ENCODE measurements around the gene AKR1C2.
"Not testable (repeated sequence)": the region's sequence is repeated elsewhere in the genome, so short reads cannot be mapped to it uniquely, and the experiment has no call there.

Gene AKR1C2

GRCh38 chr10:4984971-4985594 is 18.6 kb downstream of the AKR1C2 start:
- DNase-seq, result no peak

GRCh38 chr10:4984223-4984622 is 19.4 kb downstream of the AKR1C2 start:
- no peak for DNase-seq

DNA sequence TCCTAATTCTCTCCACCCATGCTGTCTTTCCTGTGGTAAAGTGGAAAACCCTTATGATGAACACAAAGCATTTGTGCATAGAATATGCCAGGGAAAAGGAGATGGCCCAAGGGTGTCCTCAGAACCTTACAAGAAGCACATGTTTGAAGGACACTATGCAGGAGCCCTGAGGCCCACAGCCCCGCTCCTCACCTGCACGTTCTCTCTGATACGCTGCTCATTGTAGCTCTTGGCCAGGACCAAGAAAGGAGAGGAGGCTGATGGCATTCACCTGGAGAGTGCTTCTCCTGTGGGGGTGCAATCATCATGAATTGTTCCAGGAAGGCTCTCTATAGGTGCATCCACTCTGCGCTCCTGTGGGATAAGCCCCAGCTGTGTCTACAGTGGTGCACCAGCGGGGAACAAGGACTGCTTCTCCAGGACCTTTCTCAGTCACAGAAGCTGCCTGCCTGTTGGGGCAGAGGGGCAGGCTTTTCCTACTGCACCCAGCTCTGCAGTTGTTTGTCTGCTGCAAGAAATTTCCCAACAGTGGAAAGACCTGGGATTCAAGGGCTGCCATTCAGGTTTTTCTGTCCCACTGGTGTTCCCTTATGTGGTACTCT is 19.9 kb downstream of the AKR1C2 start:
- DNase-seq, result no peak

GRCh38 chr10:4982764-4983226 is 20.9 kb downstream of the AKR1C2 start:
- DNase-seq, result no peak

DNA sequence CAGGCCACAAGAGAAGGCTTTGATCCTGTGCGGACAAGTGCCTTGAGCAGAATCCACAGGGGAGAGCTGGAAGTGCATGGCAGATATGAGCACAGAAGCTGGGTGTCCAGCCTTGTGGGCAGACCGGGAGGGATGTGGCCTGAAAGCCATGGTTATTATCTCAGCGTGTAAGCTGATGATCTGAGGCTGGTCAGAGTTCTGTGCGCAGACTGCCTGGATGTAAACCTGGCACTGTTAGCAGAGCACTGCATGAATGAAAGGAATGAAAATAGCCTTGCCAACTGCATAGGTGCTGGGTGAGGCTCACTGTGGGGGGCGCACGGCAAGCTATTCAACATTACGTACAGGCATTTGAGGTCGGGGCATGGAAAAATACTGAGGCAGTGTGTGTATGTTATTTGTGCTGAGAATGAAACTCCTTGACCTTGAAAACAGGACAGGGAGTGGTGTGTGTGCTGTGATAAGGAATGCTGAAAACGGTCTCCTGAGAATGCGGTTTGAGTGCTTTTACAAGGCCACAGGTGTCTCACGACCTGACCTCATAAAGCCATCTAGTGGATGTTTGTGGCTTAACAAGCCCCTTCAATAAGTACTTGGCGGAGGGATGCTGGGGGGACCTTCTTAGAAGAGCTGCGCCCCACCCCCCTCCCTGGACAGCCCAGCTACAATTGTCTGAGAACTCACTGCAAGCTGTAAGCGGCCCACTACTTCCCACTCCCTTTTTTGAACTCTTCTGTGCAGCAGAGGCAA is 21.8 kb downstream of the AKR1C2 start:
- DNase-seq, result no peak

DNA sequence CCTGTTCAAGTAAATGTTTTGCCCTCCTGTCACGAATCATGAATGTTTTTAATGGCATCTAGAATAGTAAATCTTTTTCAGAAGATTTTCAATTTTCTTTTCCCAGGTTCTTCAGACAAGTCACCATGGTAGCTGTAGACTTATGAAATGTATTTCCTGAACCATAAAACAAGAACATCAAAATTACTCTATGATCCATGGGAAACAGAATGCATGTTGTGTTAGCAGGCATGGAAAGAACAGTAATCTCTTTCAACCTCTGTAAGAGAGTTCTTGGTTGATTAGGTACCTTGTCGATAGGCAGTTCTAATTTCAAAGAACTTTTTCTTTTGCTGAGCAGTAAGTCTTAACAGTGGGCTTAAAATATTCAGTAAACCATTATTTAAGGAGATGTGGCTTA is 22.9 kb downstream of the AKR1C2 start:
- DNase-seq, result no peak

DNA sequence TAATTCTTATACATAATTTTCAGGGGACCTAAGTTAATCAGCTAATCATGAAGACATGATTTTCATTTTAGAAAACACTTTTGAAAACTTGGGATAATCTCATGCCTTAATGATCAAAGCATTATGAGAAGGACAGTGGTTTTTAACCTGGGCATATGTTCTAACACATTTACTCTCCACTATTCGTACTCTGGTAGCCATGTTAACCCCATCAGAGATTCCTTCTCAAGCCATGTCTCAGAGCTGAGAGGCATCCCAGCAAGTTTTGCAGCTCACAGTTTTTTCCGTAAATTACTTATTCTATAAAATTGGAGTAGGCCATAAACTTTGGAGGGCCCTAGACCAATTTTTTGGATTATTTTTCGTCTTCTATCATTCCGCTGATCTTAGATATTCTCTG is 24.8 kb downstream of the AKR1C2 start:
- DNase-seq, result no peak

DNA sequence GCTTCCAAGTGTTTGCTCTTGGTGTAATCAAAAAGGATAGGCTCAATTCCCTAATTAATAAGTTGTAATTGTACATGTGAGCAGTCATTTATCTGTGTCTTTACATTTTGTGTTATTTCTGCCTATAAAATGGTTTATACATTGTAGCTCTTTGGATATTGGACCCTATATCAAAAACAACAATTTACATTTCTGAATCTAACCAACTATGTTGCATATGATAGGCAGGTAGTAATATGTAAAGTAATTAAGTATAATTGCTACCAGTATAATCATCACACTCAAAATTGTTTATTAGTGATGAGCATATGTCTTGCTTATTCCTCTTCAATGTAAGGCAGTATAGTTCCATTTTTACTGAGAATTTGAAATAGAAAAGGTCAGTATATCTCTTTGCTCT is 26.6 kb downstream of the AKR1C2 start:
- DNase-seq, result no peak

DNA sequence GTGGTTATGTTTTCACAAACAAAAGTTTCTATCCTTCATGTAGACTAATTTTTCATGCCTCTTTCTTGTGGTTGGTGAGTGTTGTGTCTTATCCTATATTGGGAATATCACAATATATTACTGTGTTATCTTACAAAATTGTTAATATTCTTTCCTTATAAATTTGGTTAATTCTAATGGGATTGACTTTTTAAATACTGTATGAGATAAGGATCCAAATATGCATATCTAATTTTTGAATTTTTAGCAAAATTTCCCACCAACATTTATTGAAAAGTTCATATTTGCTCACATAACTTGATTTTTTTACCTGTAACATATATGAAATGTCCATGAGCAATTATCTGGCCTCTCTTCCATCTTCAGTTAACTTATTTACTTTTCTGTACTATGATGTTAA is 29.3 kb downstream of the AKR1C2 start:
- not testable (repeated sequence) for DNase-seq

GRCh38 chr10:4973294-4973693 is 30.4 kb downstream of the AKR1C2 start:
- DNase-seq, result not testable (repeated sequence)

DNA sequence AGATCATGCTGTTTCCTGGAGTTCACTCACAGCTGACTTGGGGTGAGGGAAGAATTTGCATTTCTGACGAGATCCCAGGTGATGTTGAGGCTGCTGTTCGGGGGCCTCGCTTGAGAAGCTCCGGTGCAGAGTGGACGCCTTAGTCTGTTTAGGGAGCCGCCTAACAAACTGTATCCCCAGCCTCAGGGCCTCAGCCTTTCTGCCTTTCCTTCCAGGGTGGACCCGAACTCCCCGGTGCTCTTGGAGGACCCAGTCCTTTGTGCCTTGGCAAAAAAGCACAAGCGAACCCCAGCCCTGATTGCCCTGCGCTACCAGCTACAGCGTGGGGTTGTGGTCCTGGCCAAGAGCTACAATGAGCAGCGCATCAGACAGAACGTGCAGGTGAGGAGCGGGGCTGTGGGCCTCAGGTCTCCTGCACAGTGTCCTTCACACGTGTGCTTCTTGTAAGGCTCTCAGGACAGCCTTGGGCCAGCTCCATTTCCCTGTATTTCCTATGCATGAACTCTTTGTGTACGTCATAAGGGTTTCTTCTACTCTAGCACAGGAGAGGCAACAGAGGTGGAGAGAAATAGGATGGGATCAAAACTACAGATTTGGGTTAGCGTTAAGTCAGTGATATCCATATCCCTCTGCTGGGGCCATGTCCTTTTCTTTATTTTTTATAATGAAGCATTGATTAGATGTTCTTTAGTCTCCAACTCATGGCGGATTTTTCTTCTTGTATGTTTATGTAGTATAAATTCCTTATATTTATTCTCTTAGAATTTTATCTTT is 31.1 kb downstream of the AKR1C2 start:
- DNase-seq, result not testable (repeated sequence)

DNA sequence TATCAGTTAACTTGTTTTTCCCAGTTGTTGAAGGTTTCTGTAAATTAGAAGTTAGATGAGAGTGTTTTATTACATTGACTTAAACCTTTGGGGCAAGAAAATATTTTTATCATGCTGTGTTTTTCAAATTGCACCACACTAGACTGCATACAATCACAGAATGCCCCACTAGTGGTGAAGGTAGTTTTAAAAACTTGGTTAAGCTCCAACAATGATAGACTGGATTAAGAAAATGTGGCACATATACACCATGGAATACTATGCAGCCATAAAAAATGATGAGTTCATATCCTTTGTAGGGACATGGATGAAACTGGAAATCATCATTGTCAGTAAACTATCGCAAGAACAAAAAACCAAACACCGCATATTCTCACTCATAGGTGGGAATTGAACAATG is 33.3 kb downstream of the AKR1C2 start:
- DNase-seq, result not testable (repeated sequence)

DNA sequence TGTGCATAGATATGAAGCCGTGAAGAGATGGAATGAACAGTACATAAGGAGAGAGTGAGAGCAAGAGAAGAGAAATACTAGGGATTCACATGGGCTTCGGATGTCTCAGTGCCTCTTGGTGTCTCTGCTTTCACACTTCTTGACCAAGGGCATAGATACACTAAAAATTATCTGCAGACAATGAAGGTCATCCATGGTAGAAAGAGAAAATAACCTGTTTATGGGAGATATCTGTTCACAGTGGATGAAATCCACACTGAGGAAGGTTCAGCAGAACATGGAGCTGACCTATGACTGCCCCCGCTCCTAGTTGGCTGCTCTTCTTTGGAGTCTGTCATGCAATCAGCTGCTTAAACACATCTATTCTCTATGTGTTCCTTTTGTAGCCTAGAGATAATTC is 34.4 kb downstream of the AKR1C2 start:
- DNase-seq, result not testable (repeated sequence)

DNA sequence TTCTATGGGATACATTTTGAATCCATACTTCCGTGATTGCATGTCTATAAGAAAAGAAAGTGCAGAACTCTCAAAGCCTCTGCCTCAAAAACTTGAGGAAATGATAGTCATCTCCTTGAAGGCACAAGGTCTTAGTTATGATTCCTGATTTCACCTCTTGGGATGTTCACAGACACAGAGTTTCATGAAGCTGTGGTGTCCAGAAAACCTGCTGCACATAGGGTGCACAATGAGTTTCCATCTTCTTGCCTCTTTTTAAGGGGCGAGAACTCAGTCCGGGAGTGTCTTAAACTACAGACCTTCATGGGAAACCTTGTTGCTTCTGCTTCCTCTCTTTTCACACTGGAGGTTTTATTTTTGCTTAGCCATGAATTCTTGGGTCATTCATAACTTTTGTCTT is 36.5 kb downstream of the AKR1C2 start:
- not testable (repeated sequence) for DNase-seq

DNA sequence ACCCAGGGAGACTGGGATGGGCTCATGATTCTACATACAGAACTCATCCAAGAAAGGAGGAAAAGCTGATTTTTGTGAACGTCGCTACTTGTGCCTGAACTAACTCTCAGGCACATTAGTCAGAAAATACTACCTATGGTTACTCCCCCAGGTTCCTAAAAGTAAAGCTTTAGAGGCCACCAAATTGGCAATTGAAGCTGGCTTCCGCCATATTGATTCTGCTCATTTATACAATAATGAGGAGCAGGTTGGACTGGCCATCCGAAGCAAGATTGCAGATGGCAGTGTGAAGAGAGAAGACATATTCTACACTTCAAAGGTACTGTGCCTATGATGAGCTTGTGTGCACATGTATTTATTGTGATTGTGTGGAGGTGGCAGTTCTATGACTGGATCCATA is 37.9 kb downstream of the AKR1C2 start:
- not testable (repeated sequence) for DNase-seq

DNA sequence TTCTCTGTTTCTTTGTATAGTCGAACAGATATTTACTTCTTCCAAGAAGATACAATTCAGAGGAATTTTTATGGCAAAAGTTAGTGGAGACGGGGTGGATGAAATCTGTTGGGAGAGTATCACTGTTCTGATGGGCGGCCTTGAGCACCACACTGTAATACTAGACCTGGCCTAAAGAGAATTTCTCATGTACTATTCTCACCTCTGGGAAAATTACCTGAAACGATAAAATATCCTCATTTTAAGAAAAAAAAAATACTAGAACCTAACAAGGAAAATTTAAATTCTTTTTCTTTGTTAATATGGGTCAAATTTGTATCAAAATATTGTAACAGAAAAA is 39.9 kb downstream of the AKR1C2 start:
- DNase-seq, result not testable (repeated sequence)

GRCh38 chr10:4962876-4963814 is 40.5 kb downstream of the AKR1C2 start, which contains the start of gene AKR1C1:
TSS of gene AKR1C1 (plus strand) at chr10:4963415. CDS start at chr10:4963445, 30 bp downstream.
- DNase-seq, result not testable (repeated sequence)

DNA sequence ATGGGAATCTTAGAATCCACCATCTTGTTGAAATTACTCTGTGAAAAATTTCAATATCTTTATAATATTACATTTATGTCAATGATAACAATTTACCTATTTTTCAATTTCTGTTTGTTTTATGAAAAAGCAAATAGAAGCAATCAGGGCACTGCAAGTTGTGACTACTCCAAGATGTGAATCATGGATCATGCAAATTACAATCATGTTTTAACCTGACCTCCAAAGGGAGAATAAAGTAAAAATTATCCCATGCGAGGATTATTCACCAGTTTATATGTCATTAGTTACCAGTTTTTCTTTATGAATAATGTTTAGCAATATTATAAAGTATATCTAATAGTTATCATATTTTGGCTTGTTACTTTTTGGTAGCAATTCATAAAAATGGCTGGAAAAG is 41.3 kb downstream of the AKR1C2 start:
- not testable (repeated sequence) for DNase-seq

DNA sequence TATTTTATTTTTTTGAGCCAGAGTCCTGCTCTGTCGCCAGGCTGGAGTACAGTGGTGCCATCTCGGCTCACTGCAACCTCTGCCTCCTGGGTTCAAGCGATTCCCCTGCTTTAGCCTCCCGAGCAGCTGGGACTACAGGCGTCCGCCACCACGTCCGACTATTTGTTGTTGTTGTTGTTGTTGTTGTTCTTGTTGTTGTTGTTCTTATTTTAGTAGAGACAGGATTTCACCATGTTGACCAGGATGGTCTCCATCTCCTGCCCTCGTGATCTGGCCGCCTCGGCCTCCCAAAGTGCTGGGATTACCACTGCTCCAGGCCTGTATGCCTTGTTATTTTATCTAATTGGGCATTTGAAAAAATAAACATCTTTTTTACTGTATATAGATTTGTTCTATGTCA is 42.1 kb downstream of the AKR1C2 start:
- not testable (repeated sequence) for DNase-seq

GRCh38 chr10:4956955-4957645 is 46.6 kb downstream of the AKR1C2 start:
- not testable (repeated sequence) for DNase-seq

DNA sequence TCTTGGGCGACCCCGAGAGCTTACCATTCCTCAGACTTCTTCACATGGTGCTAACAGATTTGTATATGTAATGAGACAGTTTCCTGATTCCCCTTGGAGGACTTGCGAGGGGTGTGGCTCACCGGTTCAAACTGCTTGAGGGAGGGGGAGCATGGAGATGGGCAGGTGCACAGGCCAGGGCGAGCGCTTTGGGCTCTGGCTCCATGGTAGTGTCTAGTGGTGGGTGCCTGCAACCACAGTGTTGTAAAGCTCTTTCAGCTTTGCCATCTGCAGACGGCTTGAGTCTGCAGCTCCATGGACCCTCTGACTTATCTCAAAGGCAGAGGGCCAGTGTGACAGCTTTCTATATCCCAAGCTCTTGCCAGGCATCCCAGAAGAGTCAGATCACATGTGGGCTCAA is 47.6 kb downstream of the AKR1C2 start:
- not testable (repeated sequence) for DNase-seq
